Ovary (tissue), 9 donors: ENCODE measurements around the gene KDM6A. TPM values are rescaled to one million over a fixed set of nuclear protein-coding genes. Genes with fewer than 3 reads are reported as not detected.

ENCODE experiments used
- DNase-seq, 5 donors: peaks; one replicate each; pipeline ENCODE4 v3.0.0-alpha.2; 2019 to 2020
- H3K27ac ChIP-seq, 2 donors: fragments of 200-600 bp; one replicate each; pipeline versions ENCODE4 v1.5.1 to v1.8.0; 2019 to 2022
- H3K27me3 ChIP-seq: fragments of 200-600 bp; one replicate; pipeline ENCODE4 v1.8.0; 2022
- H3K36me3 ChIP-seq: fragments of 200-600 bp; sonication (generic); one replicate; pipeline ENCODE4 v1.5.1; 2019
- H3K4me1 ChIP-seq: one replicate; pipeline ENCODE4 v1.8.1; 2013; ENCODE audit warnings: mild to moderate bottlenecking, moderate library complexity; ENCODE audit not compliant: insufficient read depth
- H3K4me3 ChIP-seq: fragments of 200-600 bp; sonication (generic); one replicate; pipeline ENCODE4 v1.5.1; 2017
- H3K9me3 ChIP-seq, 2 donors: fragments of 200-600 bp in 1 of 2; sonication (generic) in 1 of 2; one replicate each; pipeline versions ENCODE4 v1.5.1 to v1.8.1; 2013 to 2019; ENCODE audit warnings: mild to moderate bottlenecking in 1 of 2, moderate library complexity in 1 of 2
- EP300 ChIP-seq: sonication (generic); formaldehyde crosslinking; IDR thresholded peaks from one replicate; pipeline ENCODE4 v1.6.1; 2017; ENCODE audit warnings: antibody characterized with exemption
- POLR2A ChIP-seq: fragments of 450-650 bp; IDR thresholded peaks from one replicate; pipeline ENCODE4 v1.6.1; 2017; ENCODE audit warnings: antibody characterized with exemption, mild to moderate bottlenecking, moderate library complexity
- WGBS, 3 donors: extraction: QIAGEN DNeasy Blood & Tissue Kit in 1 of 3; methylation state at CpG; one replicate each; pipeline versions ENCODE4 v1.1.5 to v1.1.7; 2013 to 2017; 5-methylcytosine and 5-hydroxymethylcytosine counted together
- intact Hi-C, 4 donors: fragments of 100-400 bp; cut with DNase I; formaldehyde crosslinking; loops; one replicate each; pipeline versions ENCODE4 v1.11.0 to v1.15.1; 2022 to 2023
- polyA plus RNA-seq, 2 donors: library from polyadenylated mRNA; stranded (reverse); fragments of 200-250 nt in 1 of 2; fragments of 350-450 nt in 1 of 2; fragmentation: Illumina TruSeq in 1 of 2; extraction: RNeasy Lipid Tissue Mini Kit (QIAGEN cat#74804) in 1 of 2; gene quantifications; one replicate each; pipeline ENCODE4 v1.2.3, GENCODE V29; 2013 to 2014
- total RNA-seq, 7 donors: library from RNA; depleted of rRNA in 2 of 7; stranded (reverse); fragments of >200 nt in 2 of 7; fragmentation: NEBNext Ultra II Directional in 3 of 7; extraction: Animal tissue kit (Norgen Biotek cat#: 25700) in 3 of 7; gene quantifications; one replicate each; pipeline versions ENCODE4 v1.1.0 to v1.2.4, GENCODE V29; 2016 to 2023
- TF ChIP-seq, protein P1 (sequence below), 3 donors: fragments of 450-650 bp in 2 of 3; fragments of 200-600 bp in 1 of 3; IDR thresholded peaks; one replicate each; pipeline versions ENCODE4 v1.5.1 to v1.8.0; 2016 to 2022; ENCODE audit warnings: antibody characterized with exemption in 3 of 3, mild to moderate bottlenecking in 1 of 3
- donor health status: DM: no; HTN: no; CAD: no; lungs with moderate emphysema.
- donor health status: DM: no; HTN: no; CAD: no.
- donor health status: Bipolar disorder and iron deficiency.
- donor health status: DM: yes; HTN: yes; CAD: no.
- donor health status: DM: no; HTN: no; CAD: no.
- donor health status: DM: yes; HTN: yes; CAD: no.

The KDM6A gene
- total and polyA plus RNA-seq, 9 donors: 19.8 to 56.2 (median 42.1) TPM

DNA sequence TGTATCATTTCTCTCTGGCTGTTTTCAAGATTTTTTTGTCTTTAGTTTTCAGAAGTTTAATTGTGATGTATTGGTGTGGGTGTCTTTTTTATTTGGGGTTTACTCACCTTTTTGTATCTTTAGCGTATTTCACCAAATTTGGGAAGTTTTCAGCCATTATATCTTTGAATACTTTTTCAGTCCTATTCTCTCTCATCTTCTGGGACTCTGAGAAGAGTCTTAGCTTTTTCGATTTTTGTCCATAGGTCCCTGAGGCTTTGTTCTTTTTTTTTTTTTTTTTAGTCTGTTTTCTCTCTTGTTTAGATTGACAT lies 23.8 kb downstream of the KDM6A start:
- Histone ChIP-seq H3K27me3 (no peaks in the 10 kb centered on the region), H3K27ac (no peak overlapping the region), H3K4me3 (no peak overlapping the region), H3K4me1 (no peaks in the 10 kb centered on the region), H3K36me3 (no peaks in the 10 kb centered on the region), H3K9me3 (no peaks in the 10 kb centered on the region)
- intact Hi-C loops: no loop called here
- 97 to 99% (median 99%) methylated on average over 2 of the region's 2 CpGs for WGBS, 3 donors
- no peak for DNase-seq
- TF ChIP-seq, protein P1, sequence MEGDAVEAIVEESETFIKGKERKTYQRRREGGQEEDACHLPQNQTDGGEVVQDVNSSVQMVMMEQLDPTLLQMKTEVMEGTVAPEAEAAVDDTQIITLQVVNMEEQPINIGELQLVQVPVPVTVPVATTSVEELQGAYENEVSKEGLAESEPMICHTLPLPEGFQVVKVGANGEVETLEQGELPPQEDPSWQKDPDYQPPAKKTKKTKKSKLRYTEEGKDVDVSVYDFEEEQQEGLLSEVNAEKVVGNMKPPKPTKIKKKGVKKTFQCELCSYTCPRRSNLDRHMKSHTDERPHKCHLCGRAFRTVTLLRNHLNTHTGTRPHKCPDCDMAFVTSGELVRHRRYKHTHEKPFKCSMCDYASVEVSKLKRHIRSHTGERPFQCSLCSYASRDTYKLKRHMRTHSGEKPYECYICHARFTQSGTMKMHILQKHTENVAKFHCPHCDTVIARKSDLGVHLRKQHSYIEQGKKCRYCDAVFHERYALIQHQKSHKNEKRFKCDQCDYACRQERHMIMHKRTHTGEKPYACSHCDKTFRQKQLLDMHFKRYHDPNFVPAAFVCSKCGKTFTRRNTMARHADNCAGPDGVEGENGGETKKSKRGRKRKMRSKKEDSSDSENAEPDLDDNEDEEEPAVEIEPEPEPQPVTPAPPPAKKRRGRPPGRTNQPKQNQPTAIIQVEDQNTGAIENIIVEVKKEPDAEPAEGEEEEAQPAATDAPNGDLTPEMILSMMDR (IDR thresholded peaks at IDR 0.05): no peak
- no peak for TF ChIP-seq POLR2A
- TF ChIP-seq EP300: no peak

DNA sequence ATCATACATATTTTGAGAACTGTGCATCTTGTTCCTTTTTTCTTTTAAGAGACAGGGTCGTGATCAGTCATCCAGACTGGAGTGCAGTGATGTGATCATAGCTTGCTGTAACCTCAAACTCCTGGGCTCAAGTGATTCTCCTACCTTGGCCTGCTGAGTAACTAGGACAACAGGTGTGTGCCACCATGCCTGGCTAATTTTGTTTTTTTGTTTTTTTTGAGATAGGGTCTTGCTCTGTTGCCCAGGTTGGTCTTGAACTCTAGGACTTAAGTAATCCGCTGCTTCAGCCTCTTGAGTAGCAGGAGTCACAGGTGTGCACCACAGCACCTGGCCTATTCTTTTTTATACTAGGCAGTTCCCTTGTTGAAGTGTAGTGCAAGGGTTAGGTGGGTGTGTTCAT lies 24.6 kb downstream of the KDM6A start:
- no peaks in the 10 kb centered on the region for H3K36me3 ChIP-seq
- TF ChIP-seq POLR2A (no peak), EP300 (no peak)
- TF ChIP-seq, protein P1 (IDR thresholded peaks at IDR 0.05): no peak
- no peaks in the 10 kb centered on the region for H3K27me3 ChIP-seq
- intact Hi-C loops: no loop called here
- 96 to 100% (median 97%) methylated on average over 2 of the region's 2 CpGs for WGBS, 3 donors
- no peaks in the 10 kb centered on the region for H3K4me1 ChIP-seq
- DNase-seq: no peak
- H3K9me3 ChIP-seq: no peaks in the 10 kb centered on the region
- no peak overlapping the region for H3K4me3 ChIP-seq
- H3K27ac ChIP-seq: no peak overlapping the region

DNA sequence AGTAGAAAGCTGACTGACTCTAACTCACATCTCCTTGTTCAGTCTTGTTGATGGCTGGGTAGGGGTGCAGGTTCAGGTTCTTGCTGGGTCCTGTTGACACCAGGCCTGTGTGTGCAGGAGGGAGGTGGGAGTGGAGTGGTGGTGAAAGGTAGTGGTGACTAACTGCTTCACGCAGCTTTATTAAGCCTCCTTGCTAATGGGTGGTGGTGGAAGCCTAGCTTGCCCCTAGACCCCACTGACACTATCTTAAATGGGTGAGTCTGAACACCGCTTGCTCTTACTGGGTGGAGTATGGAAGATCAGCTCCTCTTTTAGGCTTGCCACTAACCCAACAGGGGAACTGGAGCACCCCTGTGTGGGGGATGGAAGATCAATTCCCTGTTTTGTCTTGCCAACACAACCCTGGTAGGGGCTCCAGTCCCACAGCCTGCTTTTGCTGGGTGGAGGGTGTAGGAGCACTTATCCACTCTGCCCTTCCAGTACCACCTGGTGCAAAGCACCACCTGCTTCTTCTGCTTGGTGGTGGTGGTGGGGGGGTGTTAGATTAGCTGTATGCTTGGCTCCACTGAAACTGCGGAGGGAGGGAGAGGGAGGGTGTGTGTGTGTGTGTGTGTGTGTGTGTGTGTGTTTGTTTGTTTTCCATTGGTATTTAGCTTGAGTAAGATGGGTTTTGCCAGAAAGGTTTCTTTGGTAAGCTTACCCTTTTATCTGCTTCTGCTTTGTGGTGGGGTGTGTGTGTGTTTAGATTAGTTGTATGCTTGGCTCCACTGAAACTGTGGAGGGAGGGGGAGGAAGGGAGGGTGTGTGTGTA lies 25.6 kb downstream of the KDM6A start:
- H3K9me3 ChIP-seq: no peaks in the 10 kb centered on the region
- no peak for TF ChIP-seq POLR2A
- no peak for DNase-seq
- no peaks in the 10 kb centered on the region for H3K27me3 ChIP-seq
- no peak overlapping the region for H3K27ac ChIP-seq
- H3K4me1 ChIP-seq: no peaks in the 10 kb centered on the region
- H3K36me3 ChIP-seq: no peaks in the 10 kb centered on the region
- WGBS, 3 donors: 83 to 94% (median 91%) methylated on average over 3 of the region's 3 CpGs
- no peak overlapping the region for H3K4me3 ChIP-seq
- intact Hi-C loops: no loop called here

DNA sequence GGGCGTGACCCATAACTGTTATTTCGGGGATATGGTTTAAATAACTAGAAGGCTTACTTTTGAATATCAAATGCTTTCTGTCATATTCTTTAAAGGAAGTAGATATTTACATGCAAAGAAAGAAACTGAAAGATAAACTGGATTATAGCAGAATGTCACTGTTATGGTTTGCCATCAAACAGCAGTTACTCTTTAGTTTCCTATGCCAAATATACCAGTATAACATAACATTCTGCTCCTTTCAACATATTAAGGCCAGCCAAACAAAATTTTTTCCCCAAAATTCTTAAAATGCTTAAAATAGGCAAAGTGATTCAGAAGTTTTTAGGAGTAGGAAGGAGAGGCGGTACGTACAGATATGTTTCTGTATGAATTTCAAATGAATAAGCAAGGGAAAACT lies 27.0 kb downstream of the KDM6A start:
- no peaks in the 10 kb centered on the region for H3K27me3 ChIP-seq
- no peak for TF ChIP-seq EP300
- TF ChIP-seq POLR2A: no peak
- TF ChIP-seq, protein P1 (IDR thresholded peaks at IDR 0.05): no peak
- no peaks in the 10 kb centered on the region for H3K36me3 ChIP-seq
- intact Hi-C loops: no loop called here
- H3K4me3 ChIP-seq: no peak overlapping the region
- WGBS, 3 donors: 59 to 67% (median 63%) methylated on average over 4 of the region's 4 CpGs
- DNase-seq: no peak
- H3K4me1 ChIP-seq: peaks cover 2% of the 10 kb centered on the region
- no peaks in the 10 kb centered on the region for H3K9me3 ChIP-seq
- H3K27ac ChIP-seq: no peak overlapping the region

DNA sequence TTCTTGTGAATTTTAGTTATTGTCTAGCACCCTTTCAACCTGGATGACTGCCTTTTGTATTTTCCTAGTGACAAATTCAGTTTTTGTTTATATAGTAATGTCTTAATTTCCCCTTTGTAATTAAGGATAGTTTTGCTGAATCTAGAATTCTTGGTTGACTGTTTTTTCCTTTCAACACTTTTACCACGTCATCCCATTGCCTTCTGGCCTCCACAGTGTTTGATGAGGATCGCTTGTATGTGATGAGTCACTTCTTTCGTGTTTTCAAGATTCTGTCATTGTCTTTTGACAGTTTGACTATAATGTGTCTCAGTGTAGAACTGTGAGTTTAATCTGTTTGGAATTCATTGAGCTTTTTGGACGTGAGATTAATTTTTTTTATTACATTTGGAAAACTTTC lies 30.1 kb downstream of the KDM6A start:
- H3K27ac ChIP-seq: no peak overlapping the region
- DNase-seq: no peak
- H3K9me3 ChIP-seq: no peaks in the 10 kb centered on the region
- H3K4me1 ChIP-seq: peaks cover 4% of the 10 kb centered on the region
- no peaks in the 10 kb centered on the region for H3K36me3 ChIP-seq
- WGBS, 3 donors: 80 to 90% (median 85%) methylated on average over 4 of the region's 4 CpGs
- intact Hi-C loops: no loop called here
- no peaks in the 10 kb centered on the region for H3K27me3 ChIP-seq
- TF ChIP-seq, protein P1 (IDR thresholded peaks at IDR 0.05): no peak
- TF ChIP-seq POLR2A (no peak), EP300 (no peak)
- no peak overlapping the region for H3K4me3 ChIP-seq
